HEK293 (cell line): ENCODE data around the gene SMCR8.

Source experiments
- CTCF ChIA-PET: fragments of 350-600 bp; formaldehyde crosslinking; extraction: SDS; loops from one replicate; lab custom pipeline; 2021; ENCODE audit warnings: antibody characterized with exemption; lab: Yijun Ruan, JAX
- POLR2A ChIA-PET: fragments of 300-600 bp; formaldehyde crosslinking; extraction: SDS; loops from one replicate; lab custom pipeline; 2020; ENCODE audit warnings: antibody characterized with exemption, inconsistent platforms; lab: Yijun Ruan, JAX
- H3K27ac ChIP-seq: fragments of 200-500 bp; sonication (Bioruptor generic); 2 replicates; pipeline ENCODE4 v1.5.1; 2014; ENCODE audit warnings: low read depth, low read length, control low read depth, inconsistent platforms; ENCODE audit errors: extremely low read depth
- H3K36me3 ChIP-seq, 2 experiments: fragments of 200-500 bp in 1 of 2; sonication (Bioruptor generic) in 1 of 2; 1 replicate in 1 of 2; 2 replicates in 1 of 2; pipeline ENCODE4 v1.5.1; 2014 to 2017; ENCODE audit warnings: inconsistent platforms in 2 of 2, low read length in 2 of 2; ENCODE audit not compliant: control insufficient read depth in 2 of 2, insufficient read depth in 1 of 2
- H3K4me1 ChIP-seq: fragments of 200-500 bp; sonication (Bioruptor generic); 2 replicates; pipeline ENCODE4 v1.5.1; 2014; ENCODE audit warnings: mild to moderate bottlenecking, low read length, inconsistent platforms; ENCODE audit not compliant: control insufficient read depth, insufficient read depth
- H3K4me3 ChIP-seq: 2 replicates; pipeline ENCODE4 v1.5.1; 2011; ENCODE audit warnings: low read depth, mild to moderate bottlenecking, control low read depth, low read length, moderate library complexity
- H3K9me3 ChIP-seq: fragments of 200-500 bp; sonication (Bioruptor generic); 2 replicates; pipeline ENCODE4 v1.5.1; 2014; ENCODE audit warnings: low read depth, low read length, inconsistent platforms; ENCODE audit not compliant: control insufficient read depth, insufficient read depth
- HOXD13 ChIP-seq: sonication (generic); formaldehyde crosslinking; IDR thresholded peaks from 2 replicates; pipeline ENCODE4 v1.8.0; 2022; ENCODE audit warnings: missing genetic modification reagents, borderline replicate concordance
- KLF1 ChIP-seq: fragments of 450-650 bp; formaldehyde crosslinking; IDR thresholded peaks from 2 replicates; pipeline ENCODE4 v1.5.1; 2016; ENCODE audit warnings: missing biosample characterization, missing genetic modification characterization
- KLF10 ChIP-seq: fragments of 450-650 bp; IDR thresholded peaks from 2 replicates; pipeline ENCODE4 v1.5.1; 2018; ENCODE audit warnings: missing biosample characterization, mild to moderate bottlenecking, missing genetic modification characterization
- RBAK ChIP-seq: fragments of 450-650 bp; formaldehyde crosslinking; IDR thresholded peaks from 2 replicates; pipeline ENCODE4 v1.5.1; 2016; ENCODE audit warnings: missing biosample characterization, missing genetic modification characterization
- SETDB1 ChIP-seq: IDR thresholded peaks from one replicate; pipeline ENCODE4 v1.6.1; 2017; ENCODE audit warnings: mild to moderate bottlenecking, low read length, moderate library complexity, mixed read lengths; ENCODE audit not compliant: insufficient read length
- TCF7L2 ChIP-seq: IDR thresholded peaks from 2 replicates; pipeline ENCODE4 v1.6.1; 2011; ENCODE audit warnings: low read depth, mild to moderate bottlenecking, inconsistent platforms, low read length, moderate library complexity, borderline replicate concordance
- TRIM28 ChIP-seq: IDR thresholded peaks from 2 replicates; pipeline ENCODE4 v1.6.1; 2011; ENCODE audit warnings: low read length, control low read depth, borderline replicate concordance
- WT1 ChIP-seq: fragments of 450-650 bp; formaldehyde crosslinking; IDR thresholded peaks from 2 replicates; pipeline ENCODE4 v1.5.1; 2016; ENCODE audit warnings: missing biosample characterization, missing genetic modification characterization
- ZBTB10 ChIP-seq: fragments of 450-650 bp; formaldehyde crosslinking; IDR thresholded peaks from 2 replicates; pipeline ENCODE4 v1.5.1; 2016; ENCODE audit warnings: missing biosample characterization, missing genetic modification characterization
- ZNF140 ChIP-seq: fragments of 450-650 bp; formaldehyde crosslinking; IDR thresholded peaks from 2 replicates; pipeline ENCODE4 v1.5.1; 2016; ENCODE audit warnings: missing biosample characterization, missing genetic modification characterization
- ZNF18 ChIP-seq: fragments of 450-650 bp; formaldehyde crosslinking; IDR thresholded peaks from 2 replicates; pipeline ENCODE4 v1.5.1; 2016; ENCODE audit warnings: missing biosample characterization, missing genetic modification characterization
- ZNF19 ChIP-seq: fragments of 450-650 bp; formaldehyde crosslinking; IDR thresholded peaks from 2 replicates; pipeline ENCODE4; 2016; ENCODE audit warnings: missing biosample characterization, missing genetic modification characterization, low read depth
- ZNF211 ChIP-seq: fragments of 450-650 bp; formaldehyde crosslinking; IDR thresholded peaks from 2 replicates; pipeline ENCODE4 v1.5.1; 2016; ENCODE audit warnings: low read depth, missing biosample characterization, missing genetic modification characterization
- ZNF23 ChIP-seq: fragments of 450-650 bp; formaldehyde crosslinking; IDR thresholded peaks from 2 replicates; pipeline ENCODE4 v1.5.1; 2016; ENCODE audit warnings: missing biosample characterization, missing genetic modification characterization, borderline replicate concordance
- ZNF302 ChIP-seq: fragments of 450-650 bp; formaldehyde crosslinking; IDR thresholded peaks from 2 replicates; pipeline ENCODE4 v1.5.1; 2016; ENCODE audit warnings: missing biosample characterization, missing genetic modification characterization, low read depth
- ZNF341 ChIP-seq: fragments of 450-650 bp; formaldehyde crosslinking; IDR thresholded peaks from 2 replicates; pipeline ENCODE4; 2016; ENCODE audit warnings: low read depth, missing biosample characterization, missing genetic modification characterization
- ZNF354C ChIP-seq: fragments of 450-650 bp; formaldehyde crosslinking; IDR thresholded peaks from 2 replicates; pipeline ENCODE4 v1.5.1; 2016; ENCODE audit warnings: missing biosample characterization, missing genetic modification characterization, low read depth, borderline replicate concordance
- ZNF416 ChIP-seq: fragments of 450-650 bp; formaldehyde crosslinking; IDR thresholded peaks from 2 replicates; pipeline ENCODE4 v1.5.1; 2016; ENCODE audit warnings: missing biosample characterization, missing genetic modification characterization
- ZNF433 ChIP-seq: fragments of 450-650 bp; formaldehyde crosslinking; IDR thresholded peaks from 2 replicates; pipeline ENCODE4 v1.5.1; 2016; ENCODE audit warnings: missing biosample characterization, missing genetic modification characterization, low read depth
- ZNF548 ChIP-seq: fragments of 450-650 bp; formaldehyde crosslinking; IDR thresholded peaks from 2 replicates; pipeline ENCODE4 v1.5.1; 2016; ENCODE audit warnings: missing biosample characterization, missing genetic modification characterization
- ZNF747 ChIP-seq: fragments of 450-650 bp; formaldehyde crosslinking; IDR thresholded peaks from 2 replicates; pipeline ENCODE4 v1.5.1; 2016; ENCODE audit warnings: missing biosample characterization, missing genetic modification characterization
- ZNF777 ChIP-seq: fragments of 450-650 bp; formaldehyde crosslinking; IDR thresholded peaks from 2 replicates; pipeline ENCODE4 v1.5.1; 2017; ENCODE audit warnings: missing biosample characterization, missing genetic modification characterization, borderline replicate concordance
- ZNF843 ChIP-seq: fragments of 450-650 bp; formaldehyde crosslinking; IDR thresholded peaks from 2 replicates; pipeline ENCODE4 v1.5.1; 2016; ENCODE audit warnings: missing biosample characterization, missing genetic modification characterization
- ZSCAN4 ChIP-seq: fragments of 450-650 bp; formaldehyde crosslinking; IDR thresholded peaks from 2 replicates; pipeline ENCODE4 v1.5.1; 2017; ENCODE audit warnings: missing biosample characterization, missing genetic modification characterization
- ZSCAN5A ChIP-seq: fragments of 450-650 bp; formaldehyde crosslinking; IDR thresholded peaks from 2 replicates; pipeline ENCODE4 v1.5.1; 2016; ENCODE audit warnings: missing biosample characterization, missing genetic modification characterization

The SMCR8 gene

GRCh38 chr17:18322522-18322921 is 7.4 kb downstream of the SMCR8 start (continued):
- TF ChIP-seq WT1 (tag by site-specific recombination) (no peak), ZNF302 (tag by site-specific recombination) (no peak), KLF1 (tag by site-specific recombination) (no peak), RBAK (tag by site-specific recombination) (no peak), ZNF416 (tag by site-specific recombination) (no peak), ZBTB10 (tag by site-specific recombination) (no peak)

- peaks cover 8 to 93% of the 10 kb centered on the region in 2 experiments for H3K36me3 ChIP-seq
- POLR2A ChIA-PET, result interaction anchor here (0.9 kb wide), 1 partner anchor 8 kb away, joined by 3 read pairs; the partner anchor contains the start of genes SMCR8 and TOP3A
- CTCF ChIA-PET, result interaction anchor here (0.7 to 1.0 kb wide), 2 partner anchors 10 to 74 kb away, joined by 3 to 4 read pairs; no protein-coding TSS in a partner anchor
- H3K4me1 ChIP-seq, result 0 out of 2 replicates have a peak, but pooled peaks cover under 1% of the 10 kb centered on the region
- no peak overlapping the region for H3K27ac ChIP-seq
- no peak for TF ChIP-seq TCF7L2
- H3K9me3 ChIP-seq, result no peaks in the 10 kb centered on the region
- no peak overlapping the region for H3K4me3 ChIP-seq
Measured at GRCh38 chr17:18323007-18323406, 7.9 kb downstream of the SMCR8 start.

- Histone ChIP-seq H3K4me1 (no peaks in the 10 kb centered on the region), H3K36me3 (peaks cover 8 to 98% of the 10 kb centered on the region in 2 experiments)
- CTCF ChIA-PET, result interaction anchor here (0.7 to 1.0 kb wide), 2 partner anchors 10 to 150 kb away, joined by 3 to 4 read pairs; no protein-coding TSS in a partner anchor
Measured at GRCh38 chr17:18323507-18324139, 8.5 kb downstream of the SMCR8 start.

More at GRCh38 chr17:18323507-18324139, 8.5 kb downstream of the SMCR8 start:
- H3K4me3 ChIP-seq, result no peak overlapping the region
- TF ChIP-seq KLF10, result no peak
- no peak for TF ChIP-seq ZSCAN4 (tag by site-specific recombination)
- no peak for TF ChIP-seq ZNF777 (tag by site-specific recombination)
- TF ChIP-seq ZNF18, result no peak
- no peak for TF ChIP-seq ZNF548 (tag by site-specific recombination)
- no peak for TF ChIP-seq ZNF19 (tag by site-specific recombination)
- TF ChIP-seq ZNF354C (tag by site-specific recombination), result no peak
- no peak for TF ChIP-seq ZNF747
- TF ChIP-seq ZNF23 (tag by site-specific recombination), result no peak
- no peak for TF ChIP-seq ZNF140 (tag by site-specific recombination)
- no peak for TF ChIP-seq HOXD13 (CRISPR knock-in tag)
- no peak for TF ChIP-seq ZNF341
- no peak for TF ChIP-seq TRIM28
- no peak for TF ChIP-seq SETDB1
- TF ChIP-seq ZNF843, result no peak
- TF ChIP-seq ZNF433 (tag by site-specific recombination), result no peak
- no peak for TF ChIP-seq ZSCAN5A
- TF ChIP-seq ZNF211 (tag by site-specific recombination), result no peak
- no peak overlapping the region for H3K27ac ChIP-seq
- POLR2A ChIA-PET, result interaction anchor here (1.0 kb wide), 1 partner anchor 9 kb away, joined by 3 read pairs; no protein-coding TSS in a partner anchor
- H3K9me3 ChIP-seq, result no peaks in the 10 kb centered on the region
